Adipose tissue (tissue), 3 donors: ENCODE data around the gene METTL6. TPM values are rescaled to one million over a fixed set of nuclear protein-coding genes. Genes with fewer than 3 reads are reported as not detected.
"Not testable (repeated sequence)": the region's sequence is repeated elsewhere in the genome, so short reads cannot be mapped to it uniquely, and the experiment has no call there.

Experiments used
- H3K27ac ChIP-seq: one replicate; pipeline ENCODE4 v1.5.1; 2013; ENCODE audit warnings: low read depth, low read length
- WGBS, 3 donors: extraction: QIAGEN DNeasy Blood & Tissue Kit; methylation state at CpG; one replicate each; pipeline ENCODE4 v1.1.7; 2013; 5-methylcytosine and 5-hydroxymethylcytosine counted together
- polyA plus RNA-seq, 3 donors: library from polyadenylated mRNA; stranded (reverse); fragments of 200-250 nt; gene quantifications; one replicate each; pipeline ENCODE4 v1.2.3, GENCODE V29; 2013
- donor health status: healthy with polysubstance abuse.
- donor health status: Bipolar disorder and iron deficiency.
- donor health status: healthy.

The METTL6 gene
- polyA plus RNA-seq, 3 donors: 6.1 to 13.5 (median 10.2) TPM

DNA sequence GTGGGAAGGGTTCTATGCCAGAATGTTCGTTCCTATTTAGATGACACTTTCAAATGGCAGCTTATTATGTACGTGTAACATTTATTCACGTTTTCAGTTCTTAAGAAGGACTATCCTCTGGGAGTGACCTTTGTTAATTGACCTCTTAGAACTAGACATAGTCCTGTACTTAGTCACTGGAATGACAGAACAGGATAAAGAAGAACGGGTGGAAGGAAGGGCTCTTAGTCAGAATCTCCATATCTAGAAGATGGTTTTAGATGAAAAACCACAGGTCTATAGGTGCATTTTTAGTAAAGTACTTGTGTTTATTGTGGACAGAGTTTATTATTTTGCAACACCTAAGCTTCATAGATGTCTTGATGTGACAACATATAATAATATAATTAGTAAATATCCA is 6.5 kb downstream of the METTL6 start:
- no peak overlapping the region for H3K27ac ChIP-seq
- WGBS, 3 donors: 82 to 91% (median 83%) methylated on average over 4 of the region's 4 CpGs

DNA sequence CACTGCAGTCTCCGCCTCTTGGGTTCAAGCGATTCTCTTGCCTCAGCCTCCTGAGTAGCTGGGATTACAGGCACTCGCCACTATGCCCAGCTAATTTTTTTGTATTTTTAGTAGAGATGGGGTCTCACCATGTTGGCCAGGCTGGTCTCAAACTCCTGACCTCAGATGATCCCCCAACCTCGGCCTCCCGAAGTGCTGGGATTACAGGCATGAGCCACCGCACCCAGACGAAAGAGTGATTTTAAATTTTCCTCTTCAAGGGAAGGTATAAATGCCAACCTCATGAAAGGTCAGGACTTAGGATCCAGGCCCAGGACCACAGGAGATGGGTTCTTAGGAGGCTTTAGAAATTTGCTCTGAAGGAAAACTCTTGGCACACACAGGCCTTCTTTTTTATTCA is 16.4 kb downstream of the METTL6 start:
- WGBS, 3 donors: 92 to 95% (median 94%) methylated on average over 7 of the region's 7 CpGs
- not testable (repeated sequence) for H3K27ac ChIP-seq

DNA sequence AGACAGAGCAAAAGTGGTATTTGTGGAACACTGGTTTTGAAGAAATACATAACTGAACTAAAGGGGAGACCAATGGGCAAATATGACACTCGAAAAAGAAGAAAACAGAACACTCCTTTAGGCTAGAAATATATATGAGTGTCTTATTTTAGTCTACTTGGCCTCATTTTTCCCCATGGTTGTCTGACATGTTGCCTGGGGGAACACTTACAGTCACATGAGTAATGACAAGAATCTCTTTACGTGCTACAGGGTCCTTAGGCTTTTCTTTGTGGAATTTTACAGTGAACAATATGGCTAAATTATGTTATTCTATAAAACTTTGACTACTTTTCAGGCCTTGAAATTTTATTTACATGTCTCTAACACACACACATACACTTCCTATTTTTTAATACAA is 17.6 kb downstream of the METTL6 start:
- no peak overlapping the region for H3K27ac ChIP-seq
- 98% methylated on average over 2 of the region's 2 CpGs for WGBS, 3 donors

DNA sequence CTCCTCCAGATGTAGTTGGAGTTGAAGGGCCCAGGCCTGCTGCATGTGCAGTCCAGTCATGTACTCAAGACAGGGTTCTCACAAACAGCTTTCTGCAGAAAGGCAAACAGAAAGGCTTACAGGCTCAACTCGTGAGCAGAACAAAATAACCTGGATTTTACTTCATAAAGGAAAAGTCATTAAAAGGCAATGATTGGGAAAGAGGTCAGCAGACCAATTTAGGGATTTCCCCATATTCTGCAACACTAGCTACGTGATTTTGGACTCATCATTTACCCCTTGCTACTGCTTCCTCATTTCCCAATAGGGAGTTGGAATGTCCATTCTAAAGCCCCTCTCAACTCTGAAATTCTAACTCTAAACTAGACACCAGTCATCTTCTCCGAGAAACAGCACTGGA is 18.1 kb downstream of the METTL6 start:
- WGBS, 3 donors: 56 to 80% (median 58%) methylated on average over 3 of the region's 3 CpGs

DNA sequence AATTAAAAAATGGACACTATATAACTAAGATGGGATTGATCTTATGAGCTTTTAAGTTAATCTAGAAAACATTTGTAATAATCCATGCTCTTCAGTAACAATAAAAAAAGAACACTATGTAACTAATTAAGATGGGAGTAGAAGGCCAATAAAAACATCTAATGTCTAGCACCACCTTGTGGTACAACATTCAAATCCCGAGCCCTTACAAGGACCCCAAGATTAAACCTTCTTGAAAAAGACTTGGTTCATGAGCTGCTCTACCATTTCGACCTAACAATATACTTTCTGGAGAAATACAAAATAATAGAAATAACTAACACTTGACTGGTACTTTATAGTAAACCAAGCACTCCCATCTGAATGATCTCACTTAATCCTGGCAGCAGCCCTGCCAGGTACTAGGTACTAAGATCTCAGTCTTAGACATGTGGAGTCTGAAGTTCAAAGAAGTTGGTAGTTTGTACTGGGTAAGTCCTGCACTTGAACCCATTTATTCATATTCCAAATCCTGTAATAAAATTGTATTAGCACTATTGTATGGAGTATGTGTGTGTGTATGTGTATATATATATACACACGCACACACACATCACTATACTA is 21.8 kb downstream of the METTL6 start:
- 37 to 42% (median 40%) methylated on average over 3 of the region's 3 CpGs for WGBS, 3 donors
- no peak overlapping the region for H3K27ac ChIP-seq

More for the DNA sequence above, 18.1 kb downstream of the METTL6 start:
- no peak overlapping the region for H3K27ac ChIP-seq

DNA sequence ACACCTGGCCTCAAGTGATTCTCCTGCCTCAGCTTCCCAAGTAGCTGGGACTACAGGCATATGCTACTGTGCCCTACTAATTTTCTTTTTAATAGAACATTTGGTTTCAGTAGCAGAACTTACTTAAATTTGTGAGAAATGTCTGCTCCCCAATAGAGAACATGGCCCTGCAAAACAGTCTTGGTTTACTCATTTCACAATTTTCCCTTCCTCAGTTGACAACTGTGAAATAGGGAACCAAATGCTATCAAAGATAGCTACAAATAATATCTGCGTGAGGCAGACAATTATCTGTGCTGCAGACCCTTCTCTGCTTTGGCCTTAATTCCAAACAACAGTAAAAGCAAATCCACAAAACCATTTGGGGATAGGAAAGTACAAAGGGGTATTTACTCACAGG is 22.6 kb downstream of the METTL6 start:
- 51 to 100% (median 64%) methylated on average over 1 of the region's 1 CpG for WGBS, 3 donors
- no peak overlapping the region for H3K27ac ChIP-seq

DNA sequence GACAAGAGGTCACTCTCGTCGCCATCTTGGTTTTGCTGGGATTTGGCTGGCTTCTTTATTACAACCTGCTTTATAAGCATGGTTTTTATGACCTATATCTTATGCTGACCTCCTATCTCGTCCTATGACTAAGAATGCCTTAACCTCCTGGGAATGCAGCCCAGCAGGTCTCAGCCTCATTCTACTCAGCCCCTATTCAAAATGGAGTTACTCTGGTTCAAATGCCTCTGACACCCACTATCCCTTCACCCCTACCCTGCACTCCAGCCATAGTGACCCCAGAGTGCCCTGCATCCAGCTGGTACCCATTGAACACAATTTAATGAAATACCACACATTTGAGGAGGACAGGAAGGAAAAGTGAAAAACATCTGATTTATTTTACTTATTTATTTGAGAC is 23.4 kb downstream of the METTL6 start:
- no peak overlapping the region for H3K27ac ChIP-seq
- WGBS, 3 donors: 75 to 95% (median 94%) methylated on average over 3 of the region's 3 CpGs

DNA sequence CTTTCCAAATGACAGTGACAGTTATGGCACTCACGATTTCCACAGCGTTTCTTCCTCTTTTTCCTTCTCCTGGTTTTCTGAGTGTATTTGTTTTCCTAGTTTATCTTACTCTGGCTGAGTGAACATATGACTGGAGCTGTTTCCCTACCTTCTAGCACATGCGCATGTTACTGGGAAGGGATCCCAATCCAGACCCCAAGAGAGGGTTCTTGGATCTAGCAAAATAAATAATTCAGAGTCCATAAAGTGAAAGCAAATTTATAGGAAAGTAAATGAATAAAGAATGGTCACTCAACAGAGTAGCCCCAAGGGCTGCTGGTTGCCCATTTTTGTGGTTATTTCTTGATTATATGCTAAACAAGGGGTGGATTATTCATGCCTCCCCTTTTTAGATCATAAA is 23.8 kb downstream of the METTL6 start:
- no peak overlapping the region for H3K27ac ChIP-seq
- 41 to 67% (median 48%) methylated on average over 3 of the region's 3 CpGs for WGBS, 3 donors

DNA sequence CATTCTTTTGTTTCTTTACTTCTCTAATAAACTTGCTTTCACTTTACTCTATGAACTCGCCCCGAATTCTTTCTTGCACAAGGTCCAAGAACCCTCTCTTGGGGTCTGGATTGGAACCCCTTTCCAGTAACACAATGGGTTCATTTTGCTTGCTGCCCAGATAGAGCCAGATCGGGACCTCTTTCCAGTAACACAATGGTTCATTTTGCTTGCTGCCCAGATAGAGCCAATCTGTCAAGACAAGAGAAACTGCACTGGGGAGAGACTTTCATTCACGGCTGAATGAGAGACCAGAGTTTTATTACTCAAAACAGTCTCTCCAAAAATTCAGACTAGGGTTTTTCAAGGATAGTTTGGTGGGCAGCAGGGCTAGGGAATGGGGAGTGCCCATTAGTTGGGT is 25.4 kb downstream of the METTL6 start:
- no peak overlapping the region for H3K27ac ChIP-seq
- 65 to 84% (median 73%) methylated on average over 4 of the region's 4 CpGs for WGBS, 3 donors

DNA sequence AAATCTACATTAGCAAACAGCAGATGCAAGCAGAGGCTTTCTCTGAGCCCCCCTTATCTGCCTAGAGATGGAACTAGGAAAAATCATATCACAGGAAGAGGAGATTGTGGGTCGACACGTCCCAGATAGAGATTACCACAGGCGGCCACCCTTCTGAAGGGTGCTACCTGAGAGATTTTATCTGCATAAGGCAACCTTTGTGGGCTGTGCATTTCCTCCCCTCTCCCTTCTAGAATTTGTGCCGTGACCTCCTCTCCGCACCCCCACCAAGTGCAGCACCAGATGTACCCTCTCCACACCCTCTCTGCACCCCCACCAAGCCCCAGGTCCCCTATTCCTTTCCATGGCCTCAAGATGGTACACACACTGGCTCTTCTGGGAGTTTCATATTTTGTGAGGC is 27.4 kb downstream of the METTL6 start:
- 64 to 73% (median 73%) methylated on average over 5 of the region's 5 CpGs for WGBS, 3 donors
- no peak overlapping the region for H3K27ac ChIP-seq

DNA sequence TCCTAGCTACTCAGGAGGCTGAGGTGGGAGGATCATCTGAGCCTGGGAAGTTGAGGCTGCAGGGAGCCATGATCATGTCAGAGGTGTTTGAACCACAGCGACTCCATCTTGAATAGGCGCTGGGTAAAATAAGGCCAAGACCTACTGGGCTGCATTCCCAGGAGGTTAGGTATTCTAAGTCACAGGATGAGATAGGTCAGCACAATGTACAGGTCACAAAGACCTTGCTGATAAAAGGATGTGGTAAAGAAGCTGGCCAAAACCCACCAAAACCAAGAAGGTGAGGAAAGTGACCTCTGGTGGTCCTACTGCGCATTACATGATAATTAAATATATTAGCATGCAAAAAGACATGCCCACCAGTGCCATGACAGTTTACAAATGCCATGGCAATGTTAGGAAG is 28.6 kb downstream of the METTL6 start:
- H3K27ac ChIP-seq: not testable (repeated sequence)
- WGBS, 3 donors: 91 to 99% (median 97%) methylated on average over 3 of the region's 3 CpGs

DNA sequence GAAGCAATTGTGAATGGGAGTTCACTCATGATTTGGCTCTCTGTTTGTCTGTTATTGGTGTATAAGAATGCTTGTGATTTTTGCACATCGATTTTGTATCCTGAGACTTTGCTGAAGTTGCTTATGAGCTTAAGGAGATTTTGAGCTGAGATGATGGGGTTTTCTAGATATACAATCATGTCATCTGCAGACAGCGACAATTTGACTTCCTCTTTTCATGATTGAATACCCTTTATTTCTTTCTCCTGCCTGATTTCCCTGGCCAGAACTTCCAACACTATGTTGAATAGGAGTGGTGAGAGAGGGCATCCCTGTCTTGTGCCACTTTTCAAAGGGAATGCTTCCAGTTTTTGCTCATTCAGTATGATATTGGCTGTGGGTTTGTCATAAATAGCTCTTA is 34.1 kb downstream of the METTL6 start:
- WGBS, 3 donors: 87 to 90% (median 88%) methylated on average over 2 of the region's 2 CpGs

DNA sequence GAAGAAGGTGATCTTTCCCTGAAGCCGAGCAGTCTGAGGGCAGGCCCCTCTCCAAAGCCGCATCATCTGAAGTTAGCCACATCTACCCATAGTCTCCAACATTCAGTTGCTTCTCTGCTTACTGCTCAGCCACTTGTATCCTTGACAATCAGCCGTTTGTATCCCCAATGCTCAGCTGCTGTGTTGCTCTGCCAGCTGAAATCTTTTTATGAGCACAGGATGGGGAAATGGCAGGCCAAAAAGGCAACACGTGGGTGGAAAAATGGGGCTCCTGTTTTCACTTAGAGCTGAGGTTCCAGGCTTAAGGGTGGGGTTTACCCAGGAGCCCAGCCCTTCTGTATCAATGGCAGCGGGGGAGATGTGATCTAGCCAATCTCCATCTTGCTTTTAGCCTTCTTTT is 36.3 kb downstream of the METTL6 start:
- WGBS, 3 donors: 66 to 77% (median 76%) methylated on average over 5 of the region's 5 CpGs
- H3K27ac ChIP-seq: no peak overlapping the region

More for the DNA sequence above, 34.1 kb downstream of the METTL6 start:
- not testable (repeated sequence) for H3K27ac ChIP-seq

DNA sequence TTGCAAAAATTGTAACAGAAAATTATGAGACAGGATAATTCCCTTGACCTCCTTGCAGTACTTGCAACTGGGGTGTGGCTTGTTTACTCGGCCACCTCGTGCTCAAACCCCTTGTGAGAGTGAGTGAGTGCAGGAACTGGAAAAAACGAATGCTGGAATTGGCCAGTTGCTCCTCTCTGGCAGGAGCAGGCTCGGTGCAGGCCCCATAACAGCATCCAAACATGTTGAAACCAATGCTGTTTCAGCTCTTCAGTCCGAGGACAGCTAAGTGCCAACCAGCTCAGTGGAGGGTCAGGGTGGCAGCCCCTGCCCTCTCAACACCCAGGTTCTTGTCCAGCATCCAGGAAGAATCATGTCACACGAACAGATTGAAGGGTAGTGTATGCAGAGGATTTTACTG is 36.9 kb downstream of the METTL6 start:
- WGBS, 3 donors: 59 to 67% (median 65%) methylated on average over 6 of the region's 6 CpGs
- H3K27ac ChIP-seq: no peak overlapping the region

DNA sequence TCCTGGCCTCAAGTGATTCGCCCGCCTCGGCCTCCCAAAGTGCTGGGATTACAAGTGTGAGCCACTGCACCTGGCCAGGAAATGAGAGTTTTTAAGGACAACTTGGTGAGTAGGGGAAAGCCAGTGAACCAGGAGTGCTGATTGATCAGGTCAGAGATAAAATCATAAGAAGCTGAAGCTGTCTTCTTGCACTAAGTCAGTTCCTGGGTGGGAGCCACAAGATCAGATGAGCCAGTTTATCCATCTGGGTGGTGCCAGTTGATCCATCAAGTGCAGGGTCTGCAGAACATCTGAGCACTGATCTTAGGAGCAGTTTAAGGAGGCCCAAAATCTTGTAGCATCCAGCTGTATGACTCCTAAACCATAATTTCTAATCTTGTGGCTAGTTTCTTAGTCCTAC is 39.0 kb downstream of the METTL6 start:
- H3K27ac ChIP-seq: not testable (repeated sequence)
- WGBS, 3 donors: 82 to 100% (median 94%) methylated on average over 3 of the region's 3 CpGs

DNA sequence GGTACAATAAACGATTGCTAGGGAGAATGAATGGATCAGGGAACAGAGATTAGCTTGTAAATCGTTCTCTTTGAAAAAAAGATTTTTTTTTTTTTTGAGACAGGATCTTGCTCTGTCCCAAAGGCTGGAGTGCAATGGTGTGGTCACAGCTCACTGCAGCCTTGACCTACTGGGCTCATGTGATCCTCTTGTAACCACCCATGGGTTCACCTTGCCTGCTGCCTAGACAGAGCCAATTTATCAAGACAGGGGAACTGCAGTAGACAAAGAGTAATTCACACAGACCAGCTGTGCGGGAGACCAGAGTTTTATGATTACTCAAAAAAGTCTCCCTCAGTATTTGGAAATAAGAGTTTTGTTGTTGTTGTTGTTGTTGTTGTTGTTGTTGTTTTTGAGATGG is 39.6 kb downstream of the METTL6 start:
- H3K27ac ChIP-seq: no peak overlapping the region
- WGBS, 3 donors: 75 to 85% (median 84%) methylated on average over 3 of the region's 3 CpGs

DNA sequence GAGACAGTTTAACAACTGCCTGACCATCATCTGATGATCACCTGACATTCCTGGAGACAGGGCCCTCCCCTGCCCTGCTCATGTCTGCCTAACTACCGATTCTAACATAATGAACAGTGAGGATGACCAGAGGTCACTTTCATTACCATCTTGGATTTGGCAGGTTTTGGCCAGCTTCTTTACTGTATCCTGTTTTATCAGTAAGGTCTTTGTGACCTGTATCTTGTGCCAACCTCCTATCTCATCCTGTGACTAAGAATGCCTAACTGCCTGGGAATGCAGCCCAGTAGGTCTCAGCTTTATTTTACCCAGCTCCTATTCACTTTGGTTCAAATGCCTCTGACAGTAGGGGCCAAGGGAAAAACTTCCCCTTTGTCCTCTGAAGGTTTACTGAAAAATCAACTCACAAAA is 40.2 kb downstream of the METTL6 start:
- no peak overlapping the region for H3K27ac ChIP-seq
- WGBS, 3 donors: 43 to 64% (median 46%) methylated on average over 1 of the region's 1 CpG

DNA sequence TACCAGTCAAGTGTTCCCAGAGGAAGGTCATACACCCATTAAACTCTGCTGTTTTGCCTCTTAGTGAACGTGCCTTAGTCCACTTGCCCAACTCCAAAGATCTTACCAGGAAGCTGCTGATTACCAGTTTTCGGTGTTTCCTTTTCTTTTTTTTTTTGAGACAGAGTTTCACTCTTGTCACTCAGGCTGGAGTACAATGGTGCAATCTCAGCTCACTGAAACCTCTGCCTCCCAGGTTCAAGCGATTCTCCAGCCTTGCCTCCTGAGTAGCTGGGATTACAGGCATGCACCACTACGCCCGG is 40.7 kb downstream of the METTL6 start:
- not testable (repeated sequence) for H3K27ac ChIP-seq

DNA sequence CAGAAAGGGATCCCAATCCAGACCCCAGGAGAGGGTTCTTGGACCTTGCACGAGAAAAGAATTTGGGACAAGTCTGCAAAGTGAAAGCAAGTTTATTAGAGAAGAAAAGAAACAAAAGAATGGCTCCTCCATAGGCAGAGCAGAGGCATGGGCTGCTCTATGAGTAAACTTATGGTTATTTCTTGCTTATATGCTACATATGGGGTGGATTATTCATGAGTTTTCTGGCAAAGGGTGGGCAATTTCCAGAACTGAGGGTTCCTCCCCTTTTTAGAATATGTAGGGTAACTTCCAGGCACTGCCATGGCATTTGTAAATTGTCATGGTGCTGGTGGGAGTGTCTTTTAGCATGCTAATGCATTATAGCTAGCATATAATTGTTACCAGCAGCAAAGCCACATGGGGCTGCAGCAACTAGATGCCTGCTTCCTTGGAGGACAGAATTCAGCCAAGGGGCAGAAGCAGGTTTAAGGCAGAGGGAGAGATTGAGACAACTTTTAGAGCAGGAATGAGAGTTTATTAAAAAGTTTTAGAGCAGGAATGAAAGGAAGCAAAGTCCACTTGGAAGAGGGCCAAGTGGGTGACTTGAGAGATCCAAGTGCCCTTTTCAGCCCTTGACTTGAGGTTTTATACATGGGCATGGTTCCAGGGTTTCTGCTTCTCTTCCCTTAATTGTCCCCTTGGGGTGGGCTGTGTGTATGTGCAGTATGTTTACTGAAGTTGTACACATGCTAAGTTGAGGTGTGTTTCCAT is 41.3 kb downstream of the METTL6 start:
- no peak overlapping the region for H3K27ac ChIP-seq
- WGBS, 3 donors: 70 to 79% (median 77%) methylated on average over 1 of the region's 1 CpG

More for the DNA sequence above, 40.7 kb downstream of the METTL6 start:
- 73 to 85% (median 80%) methylated on average over 5 of the region's 5 CpGs for WGBS, 3 donors

DNA sequence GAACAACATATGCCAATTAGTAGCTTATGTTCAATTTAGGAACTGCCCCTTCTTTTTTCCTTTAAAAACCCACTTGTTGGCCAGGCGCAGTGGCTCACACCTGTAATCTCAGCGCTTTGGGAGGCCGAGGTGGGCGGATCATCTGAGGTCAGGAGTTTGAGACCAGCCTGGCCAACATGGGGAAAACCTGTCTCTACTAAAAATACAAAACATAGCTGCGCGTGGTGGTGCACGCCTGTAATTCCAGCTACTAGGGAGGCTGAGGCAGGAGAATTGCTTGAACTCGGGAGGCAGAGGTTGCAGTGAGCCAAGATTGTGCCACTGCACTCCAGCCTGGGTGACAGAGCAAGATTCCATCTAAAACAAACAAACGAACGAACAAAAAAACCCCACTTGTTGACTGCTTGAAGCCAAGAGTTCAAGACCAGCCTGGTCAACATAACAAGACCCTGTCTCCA is 42.1 kb downstream of the METTL6 start:
- WGBS, 3 donors: 81 to 91% (median 84%) methylated on average over 10 of the region's 10 CpGs
- not testable (repeated sequence) for H3K27ac ChIP-seq
